Osteocyte (in vitro differentiated cells): ENCODE results near the gene SRP72. TPM values are rescaled to one million over a fixed set of nuclear protein-coding genes. Genes with fewer than 3 reads are reported as not detected.
"Not testable (repeated sequence)": the region's sequence is repeated elsewhere in the genome, so short reads cannot be mapped to it uniquely, and the experiment has no call there.

ENCODE experiments used
- DNase-seq: peaks from one replicate; pipeline ENCODE4 v3.0.0; 2021; ENCODE audit warnings: mixed read lengths; ENCODE audit not compliant: unreplicated experiment; ENCODE audit errors: extremely low spot score
- H3K27ac Mint-ChIP-seq: one replicate; pipeline ENCODE4 v1.8.0; 2021; ENCODE audit warnings: mild to moderate bottlenecking, mixed read lengths; ENCODE audit not compliant: unreplicated experiment
- H3K27me3 Mint-ChIP-seq: one replicate; pipeline ENCODE4 v1.8.0; 2021; ENCODE audit warnings: mixed read lengths; ENCODE audit not compliant: unreplicated experiment
- H3K36me3 Mint-ChIP-seq: one replicate; pipeline ENCODE4 v1.8.0; 2021; ENCODE audit warnings: mixed read lengths; ENCODE audit not compliant: unreplicated experiment
- H3K4me1 Mint-ChIP-seq: one replicate; pipeline ENCODE4 v1.8.0; 2021; ENCODE audit warnings: mixed read lengths; ENCODE audit not compliant: unreplicated experiment
- H3K4me3 Mint-ChIP-seq: one replicate; pipeline ENCODE4 v1.8.0; 2021; ENCODE audit warnings: mild to moderate bottlenecking, moderate library complexity, mixed read lengths; ENCODE audit not compliant: unreplicated experiment
- H3K9me3 Mint-ChIP-seq: one replicate; pipeline ENCODE4 v1.8.0; 2021; ENCODE audit warnings: mixed read lengths; ENCODE audit not compliant: unreplicated experiment
- total RNA-seq: library from RNA; stranded (reverse); gene quantifications from 2 replicates; pipeline ENCODE4 v1.2.1, GENCODE V29; 2021
- TF ChIP-seq, protein P1 (sequence below): fragments of 200-600 bp; sonication (generic); IDR thresholded peaks from 2 replicates; pipeline ENCODE4 v1.5.0; 2021; ENCODE audit warnings: antibody characterized with exemption, mild to moderate bottlenecking, moderate library complexity

The SRP72 gene
- total RNA-seq, 1 donor from 2014 or later: 124 TPM

DNA sequence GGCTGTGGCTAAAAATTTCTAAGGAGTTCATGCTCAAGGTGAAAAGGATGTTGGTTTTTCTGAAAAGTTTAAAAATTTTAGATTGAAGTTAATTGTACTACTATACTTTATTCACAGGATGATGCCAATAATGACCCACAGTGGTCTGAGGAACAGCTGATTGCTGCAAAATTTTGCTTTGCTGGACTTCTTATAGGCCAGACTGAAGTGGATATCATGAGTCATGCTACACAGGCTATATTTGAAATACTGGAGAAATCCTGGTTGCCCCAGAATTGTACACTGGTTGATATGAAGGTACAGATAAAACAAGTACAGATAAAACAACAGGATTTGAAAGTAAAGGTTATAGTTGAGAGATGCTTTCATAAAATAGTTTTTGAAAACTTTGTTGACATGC, 19.1 kb upstream of the SRP72 start:
- Mint-ChIP-seq H3K27ac (peak overlapping the region; percentile 31), H3K4me1 (no peaks in the 10 kb centered on the region), H3K4me3 (no peak overlapping the region), H3K27me3 (no peaks in the 10 kb centered on the region), H3K36me3 (peaks cover 42% of the 10 kb centered on the region), H3K9me3 (no peaks in the 10 kb centered on the region)
- no peak for DNase-seq
- TF ChIP-seq, protein P1, sequence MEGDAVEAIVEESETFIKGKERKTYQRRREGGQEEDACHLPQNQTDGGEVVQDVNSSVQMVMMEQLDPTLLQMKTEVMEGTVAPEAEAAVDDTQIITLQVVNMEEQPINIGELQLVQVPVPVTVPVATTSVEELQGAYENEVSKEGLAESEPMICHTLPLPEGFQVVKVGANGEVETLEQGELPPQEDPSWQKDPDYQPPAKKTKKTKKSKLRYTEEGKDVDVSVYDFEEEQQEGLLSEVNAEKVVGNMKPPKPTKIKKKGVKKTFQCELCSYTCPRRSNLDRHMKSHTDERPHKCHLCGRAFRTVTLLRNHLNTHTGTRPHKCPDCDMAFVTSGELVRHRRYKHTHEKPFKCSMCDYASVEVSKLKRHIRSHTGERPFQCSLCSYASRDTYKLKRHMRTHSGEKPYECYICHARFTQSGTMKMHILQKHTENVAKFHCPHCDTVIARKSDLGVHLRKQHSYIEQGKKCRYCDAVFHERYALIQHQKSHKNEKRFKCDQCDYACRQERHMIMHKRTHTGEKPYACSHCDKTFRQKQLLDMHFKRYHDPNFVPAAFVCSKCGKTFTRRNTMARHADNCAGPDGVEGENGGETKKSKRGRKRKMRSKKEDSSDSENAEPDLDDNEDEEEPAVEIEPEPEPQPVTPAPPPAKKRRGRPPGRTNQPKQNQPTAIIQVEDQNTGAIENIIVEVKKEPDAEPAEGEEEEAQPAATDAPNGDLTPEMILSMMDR: no peak

DNA sequence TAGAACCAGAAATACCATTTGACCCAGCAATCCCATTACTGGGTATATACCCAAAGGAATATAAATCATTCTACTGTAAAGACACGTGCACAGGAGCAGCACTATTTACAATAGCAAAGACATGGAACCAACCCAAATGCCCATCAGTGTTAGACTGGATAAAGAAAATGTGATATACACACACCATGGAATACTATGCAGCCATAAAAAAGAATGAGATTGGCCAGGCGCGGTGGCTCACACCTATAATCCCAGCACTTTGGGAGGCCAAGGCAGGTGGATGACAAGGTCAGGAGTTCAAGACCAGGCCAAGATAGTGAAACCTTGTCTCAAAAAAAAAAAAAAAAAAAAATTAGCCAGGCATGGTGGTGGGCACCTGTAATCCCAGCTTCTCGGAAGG, 17.9 kb upstream of the SRP72 start:
- not testable (repeated sequence) for H3K4me1 Mint-ChIP-seq, H3K27me3 Mint-ChIP-seq, H3K9me3 Mint-ChIP-seq, DNase-seq, H3K4me3 Mint-ChIP-seq, H3K27ac Mint-ChIP-seq
- peaks cover 45% of the 10 kb centered on the region for H3K36me3 Mint-ChIP-seq

DNA sequence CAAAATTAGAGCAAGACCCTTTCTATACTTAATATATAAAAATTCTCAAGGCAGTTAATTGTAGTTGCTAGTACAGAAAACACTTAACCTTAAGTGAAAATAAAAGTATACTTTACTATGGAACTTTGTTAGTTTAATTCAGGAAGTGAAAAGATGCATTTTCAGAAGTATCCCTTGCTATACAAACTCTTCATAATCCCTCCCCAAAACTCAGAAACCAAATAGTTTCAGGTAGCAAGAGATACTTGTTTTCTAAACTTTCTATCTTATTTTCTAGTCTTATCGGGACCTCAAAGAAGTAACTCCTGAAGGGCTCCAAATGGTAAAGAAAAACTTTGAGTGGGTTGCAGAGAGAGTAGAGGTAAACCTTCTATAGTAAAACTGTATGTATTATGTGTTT, 17.1 kb upstream of the SRP72 start:
- no peak overlapping the region for H3K4me3 Mint-ChIP-seq
- no peaks in the 10 kb centered on the region for H3K4me1 Mint-ChIP-seq
- peaks cover 48% of the 10 kb centered on the region for H3K36me3 Mint-ChIP-seq
- H3K27ac Mint-ChIP-seq: no peak overlapping the region
- DNase-seq: no peak
- TF ChIP-seq, protein P1: no peak
- no peaks in the 10 kb centered on the region for H3K27me3 Mint-ChIP-seq
- no peaks in the 10 kb centered on the region for H3K9me3 Mint-ChIP-seq

DNA sequence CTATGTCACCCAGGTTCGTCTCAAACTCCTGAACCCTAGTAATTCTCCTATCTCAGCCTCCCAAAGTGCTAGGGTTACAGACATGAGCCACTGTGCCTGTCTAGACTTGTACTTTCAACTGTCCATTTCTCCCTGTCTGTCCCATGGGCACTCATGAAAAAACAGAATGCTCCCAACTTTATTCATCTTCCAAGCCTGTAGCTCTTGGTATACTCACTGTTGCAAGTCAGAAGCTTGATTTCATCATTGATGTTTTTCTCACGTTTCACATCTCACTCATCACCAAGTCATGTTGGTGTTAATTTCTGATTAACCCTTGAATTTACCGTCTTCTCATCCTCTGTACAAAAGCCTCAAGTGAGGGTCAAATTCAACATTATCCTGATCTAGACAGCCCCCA, 7.3 kb upstream of the SRP72 start:
- Mint-ChIP-seq H3K4me1 (peaks cover 8% of the 10 kb centered on the region), H3K9me3 (no peaks in the 10 kb centered on the region), H3K27me3 (no peaks in the 10 kb centered on the region), H3K36me3 (peaks cover 31% of the 10 kb centered on the region), H3K27ac (no peak overlapping the region), H3K4me3 (no peak overlapping the region)
- TF ChIP-seq, protein P1: no peak
- DNase-seq: no peak

DNA sequence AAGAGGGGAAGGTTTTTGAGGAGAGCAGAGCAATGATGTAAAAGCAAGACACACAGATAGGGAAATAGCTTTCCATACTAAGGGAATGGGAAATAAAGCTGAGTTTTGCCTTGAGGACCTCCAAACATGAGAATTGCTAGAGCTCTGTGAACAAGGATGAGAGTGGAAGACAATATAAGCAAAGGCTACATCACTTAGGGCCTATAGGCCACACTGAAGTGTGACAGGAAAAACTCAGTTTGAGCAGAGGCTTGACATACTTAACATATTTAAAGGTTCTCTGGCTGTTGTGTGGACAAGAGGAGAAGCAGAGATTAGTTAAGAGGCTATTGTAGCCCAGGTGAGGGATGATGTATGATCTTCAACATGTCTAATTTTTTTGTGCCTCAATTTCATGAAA, 5.3 kb upstream of the SRP72 start:
- no peak for DNase-seq
- TF ChIP-seq, protein P1: no peak
- Mint-ChIP-seq H3K9me3 (no peaks in the 10 kb centered on the region), H3K4me1 (peaks cover 25% of the 10 kb centered on the region), H3K27me3 (no peaks in the 10 kb centered on the region), H3K27ac (no peak overlapping the region), H3K4me3 (no peak overlapping the region), H3K36me3 (peaks cover 20% of the 10 kb centered on the region)

DNA sequence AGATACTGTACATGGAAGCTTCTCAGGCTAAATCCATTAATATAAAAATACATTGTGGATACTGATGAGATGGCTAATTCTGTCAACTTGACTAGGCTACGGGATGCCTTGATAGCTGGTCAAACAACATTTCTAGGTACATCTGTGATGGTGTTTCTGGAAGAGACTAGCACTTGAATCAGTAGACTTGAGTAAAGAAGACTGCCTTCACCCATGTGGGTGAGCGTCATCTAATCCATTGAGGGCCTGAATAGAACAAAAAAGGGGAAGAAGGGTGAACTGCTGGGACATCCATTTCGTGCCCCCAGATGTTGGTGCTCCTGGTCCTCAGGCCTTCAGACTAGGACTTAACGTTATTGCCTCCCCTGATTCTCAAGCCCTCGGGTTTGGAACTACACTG, 3.7 kb upstream of the SRP72 start:
- Mint-ChIP-seq H3K4me3 (no peak overlapping the region), H3K27ac (no peak overlapping the region), H3K4me1 (peaks cover 34% of the 10 kb centered on the region), H3K36me3 (peaks cover 18% of the 10 kb centered on the region), H3K9me3 (no peaks in the 10 kb centered on the region), H3K27me3 (no peaks in the 10 kb centered on the region)
- TF ChIP-seq, protein P1: no peak
- DNase-seq: no peak
